ENCODE results near the gene SDCCAG8. TPM values are rescaled to one million over a fixed set of nuclear protein-coding genes. Genes with fewer than 3 reads are reported as not detected.

Gene SDCCAG8
- total RNA-seq, 4 donors from 2014 or later = 24.5 to 52.7 (median 31.7) TPM

DNA sequence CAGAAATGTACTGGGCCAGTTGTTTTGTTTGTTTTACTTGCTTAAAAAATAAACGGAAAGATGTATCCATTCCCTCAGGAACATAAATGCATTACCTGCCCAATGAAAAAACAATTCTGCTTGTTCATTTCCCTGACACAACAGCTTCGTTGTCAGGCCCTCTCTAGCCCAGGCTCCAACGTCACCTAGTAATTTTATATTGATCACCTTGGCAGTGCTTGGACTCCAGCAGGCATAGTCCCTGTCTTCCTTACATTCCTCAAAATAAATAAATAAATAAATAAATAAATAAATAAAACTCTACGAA is 2.0 kb upstream of the SDCCAG8 start:
- peak overlapping the region; percentile 79 to 99 (median 90) for H3K4me3 ChIP-seq
- WGBS = 1% methylated on average over 4 of the region's 4 CpGs
- peaks cover 27 to 61% (median 52%) of the 10 kb centered on the region in 4 donors for H3K4me1 ChIP-seq
- no peaks in the 10 kb centered on the region for H3K27me3 ChIP-seq
- peak overlapping the region; percentile 91 to 98 (median 97) for H3K27ac ChIP-seq (replicated peaks in 1 of 4)
- no peaks in the 10 kb centered on the region for H3K9me3 ChIP-seq
- H3K36me3 ChIP-seq = peaks cover 0 to 3% (median 0%) of the 10 kb centered on the region in 4 donors
- DNase-seq (ENCODE audit: extremely low spot score) = no peak
- intact Hi-C loops (cut with DNase I) = loop anchor here (10.0 kb wide), 1 partner anchor 591 kb away; no protein-coding TSS in a partner anchor
- TF ChIP-seq EP300 (IDR thresholded peaks at IDR 0.05) (no peak), POLR2AphosphoS5 (IDR thresholded peaks at IDR 0.05) (no peak), POLR2A (IDR thresholded peaks at IDR 0.05; ENCODE audit: low read depth) (no peak)
- TF ChIP-seq, protein P1, sequence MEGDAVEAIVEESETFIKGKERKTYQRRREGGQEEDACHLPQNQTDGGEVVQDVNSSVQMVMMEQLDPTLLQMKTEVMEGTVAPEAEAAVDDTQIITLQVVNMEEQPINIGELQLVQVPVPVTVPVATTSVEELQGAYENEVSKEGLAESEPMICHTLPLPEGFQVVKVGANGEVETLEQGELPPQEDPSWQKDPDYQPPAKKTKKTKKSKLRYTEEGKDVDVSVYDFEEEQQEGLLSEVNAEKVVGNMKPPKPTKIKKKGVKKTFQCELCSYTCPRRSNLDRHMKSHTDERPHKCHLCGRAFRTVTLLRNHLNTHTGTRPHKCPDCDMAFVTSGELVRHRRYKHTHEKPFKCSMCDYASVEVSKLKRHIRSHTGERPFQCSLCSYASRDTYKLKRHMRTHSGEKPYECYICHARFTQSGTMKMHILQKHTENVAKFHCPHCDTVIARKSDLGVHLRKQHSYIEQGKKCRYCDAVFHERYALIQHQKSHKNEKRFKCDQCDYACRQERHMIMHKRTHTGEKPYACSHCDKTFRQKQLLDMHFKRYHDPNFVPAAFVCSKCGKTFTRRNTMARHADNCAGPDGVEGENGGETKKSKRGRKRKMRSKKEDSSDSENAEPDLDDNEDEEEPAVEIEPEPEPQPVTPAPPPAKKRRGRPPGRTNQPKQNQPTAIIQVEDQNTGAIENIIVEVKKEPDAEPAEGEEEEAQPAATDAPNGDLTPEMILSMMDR (IDR thresholded peaks at IDR 0.05) = no peak

DNA sequence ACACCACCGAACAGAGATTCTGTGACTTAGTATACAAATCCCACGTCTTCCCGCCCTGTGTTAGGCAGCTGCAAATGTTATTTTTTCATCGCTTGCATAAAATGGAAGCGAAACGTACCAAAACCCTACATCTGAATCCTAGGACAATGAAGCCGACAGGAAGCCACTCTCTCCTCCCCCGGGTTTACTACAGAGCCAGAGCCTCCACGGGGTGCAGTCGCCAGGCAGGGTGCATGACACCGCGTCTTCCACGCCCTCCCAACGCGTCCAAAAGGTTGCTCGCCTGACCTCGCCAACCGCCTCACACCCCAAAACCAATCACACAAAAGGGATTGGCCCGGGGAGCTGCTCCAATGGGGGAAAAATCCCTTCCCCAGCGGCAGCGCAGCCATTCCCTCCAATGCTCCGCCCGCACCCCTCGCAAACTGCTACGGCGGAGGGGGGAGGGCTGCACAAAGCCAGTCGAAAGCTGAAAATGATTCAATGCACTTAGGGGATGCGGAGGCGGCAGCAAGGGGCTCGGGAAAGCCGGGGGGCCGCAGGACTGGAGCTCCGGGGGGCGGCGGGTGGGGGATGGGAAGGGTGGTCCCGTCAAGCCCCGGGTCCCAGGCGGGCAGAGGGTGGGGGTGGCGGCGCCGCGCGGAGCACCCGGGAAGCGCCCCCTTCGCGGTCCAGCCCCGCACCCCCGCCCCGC is 1.5 kb upstream of the SDCCAG8 start:
- TF ChIP-seq POLR2AphosphoS5 (IDR thresholded peaks at IDR 0.05) = peak in 1 of 2 donors; percentile 41
- no peak for TF ChIP-seq POLR2A (IDR thresholded peaks at IDR 0.05; ENCODE audit: low read depth)
- DNase-seq (ENCODE audit: extremely low spot score) = peak; percentile 92
- H3K4me1 ChIP-seq = peaks cover 25 to 61% (median 52%) of the 10 kb centered on the region in 4 donors
- H3K4me3 ChIP-seq = peak overlapping the region; percentile 79 to 99 (median 90)
- peaks cover 0 to 3% (median 0%) of the 10 kb centered on the region in 4 donors for H3K36me3 ChIP-seq
- intact Hi-C loops (cut with DNase I) = loop anchor here (10.0 kb wide), 1 partner anchor 590 kb away; no protein-coding TSS in a partner anchor
- H3K27me3 ChIP-seq = no peaks in the 10 kb centered on the region
- peak overlapping the region; percentile 91 to 98 (median 97) for H3K27ac ChIP-seq (replicated peaks in 1 of 4)
- 1% methylated on average over 31 of the region's 50 CpGs for WGBS
- H3K9me3 ChIP-seq = no peaks in the 10 kb centered on the region

DNA sequence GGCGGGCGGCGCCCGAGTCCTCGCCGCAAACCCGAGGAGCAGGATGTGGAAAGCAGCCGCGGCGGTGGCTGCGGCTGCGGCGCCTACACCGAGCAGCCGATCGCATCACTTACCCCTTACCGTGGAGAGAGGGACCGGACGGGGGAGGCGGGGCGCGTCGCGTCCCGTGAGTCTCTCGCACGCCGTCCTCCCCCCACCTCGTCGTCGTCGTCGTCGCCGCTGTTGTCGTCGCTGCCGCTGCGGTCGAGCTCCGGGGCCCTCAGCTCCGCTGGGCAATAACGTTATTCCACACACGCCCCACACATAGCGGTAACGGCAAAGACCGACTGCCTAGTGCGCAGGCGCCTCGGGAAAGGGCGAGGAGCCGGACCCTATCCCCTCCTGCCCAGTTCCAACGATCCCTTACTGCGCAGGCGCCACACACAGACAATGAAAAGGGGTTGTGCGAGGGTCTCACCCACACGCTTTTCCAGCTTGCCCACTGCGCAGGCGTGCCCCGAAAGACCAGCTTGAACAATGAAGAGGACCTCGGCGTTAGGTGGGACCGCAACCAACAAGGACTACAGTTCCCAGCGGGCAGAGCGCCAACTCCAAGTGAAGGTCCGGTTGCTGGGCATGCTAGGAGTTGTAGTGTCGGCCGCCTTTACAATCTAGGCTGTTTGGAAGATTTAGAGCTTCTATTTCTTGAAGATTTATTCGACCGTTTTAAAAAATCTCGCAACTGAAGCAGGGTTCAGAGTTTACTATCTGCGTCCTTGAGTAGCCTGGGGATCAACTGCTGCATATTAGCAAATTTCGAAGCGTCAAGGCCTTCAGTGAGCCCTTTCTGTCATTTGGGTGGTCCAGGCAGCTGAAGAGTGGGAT is 682 bp upstream of the SDCCAG8 start, which contains the start of gene CEP170:
CEP170 (minus strand) TSS at position 355 of the 864 bp plus-strand sequence. CDS start 30,001 bp downstream, outside the sequence.
- peak; percentile 97 for DNase-seq (ENCODE audit: extremely low spot score)
- peak within 1 kb of the TSS; percentile 79 to 99 (median 90) for H3K4me3 ChIP-seq
- no peaks in the 10 kb centered on the region for H3K27me3 ChIP-seq
- peaks cover 0 to 3% (median 0%) of the 10 kb centered on the region in 4 donors for H3K36me3 ChIP-seq
- intact Hi-C loops (cut with DNase I) = loop anchor here (5.0 to 10.0 kb wide), 2 partner anchors 590 to 1197 kb away; partner anchors contain the start of gene ADSS2
- TF ChIP-seq, protein P1 (IDR thresholded peaks at IDR 0.05) = no peak
- peak; percentile 71 for TF ChIP-seq POLR2A (IDR thresholded peaks at IDR 0.05; ENCODE audit: low read depth)
- TF ChIP-seq POLR2AphosphoS5 (IDR thresholded peaks at IDR 0.05) = peak; percentile 81 to 94
- no peak for TF ChIP-seq EP300 (IDR thresholded peaks at IDR 0.05)
- no peaks in the 10 kb centered on the region for H3K9me3 ChIP-seq
- WGBS = 0% methylated on average over 22 of the region's 74 CpGs
- peak within 1 kb of the TSS; percentile 91 to 98 (median 97) for H3K27ac ChIP-seq (replicated peaks in 1 of 4)
- H3K4me1 ChIP-seq = peaks cover 20 to 56% (median 48%) of the 10 kb centered on the region in 4 donors

DNA sequence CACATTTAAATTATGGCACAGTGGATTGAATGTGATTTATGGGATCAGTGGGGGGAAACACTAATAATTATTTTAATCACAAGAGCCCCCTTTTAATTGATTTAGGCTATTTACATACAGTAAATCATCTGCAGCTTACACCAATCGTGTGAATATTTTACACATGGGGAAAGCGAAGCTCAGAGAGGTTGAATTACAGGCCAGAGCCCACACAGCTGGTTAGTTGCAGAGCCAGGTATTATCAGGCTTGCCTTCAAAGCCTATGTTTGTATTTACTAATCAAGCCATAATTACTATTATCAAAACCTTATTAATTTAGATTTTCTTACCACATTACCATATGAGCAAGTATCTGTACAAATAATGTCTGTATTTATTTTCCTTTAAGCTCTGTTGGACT is 749 bp downstream of the SDCCAG8 start:
- Histone ChIP-seq H3K36me3 (peaks cover 0 to 3% (median 0%) of the 10 kb centered on the region in 4 donors), H3K9me3 (no peaks in the 10 kb centered on the region), H3K4me1 (peaks cover 13 to 44% (median 42%) of the 10 kb centered on the region in 4 donors), H3K4me3 (peak overlapping the region; percentile 79 to 99 (median 90)), H3K27me3 (no peaks in the 10 kb centered on the region), H3K27ac (replicated peaks in 1 of 4) (peak overlapping the region; percentile 91 to 98 (median 97))
- intact Hi-C loops (cut with DNase I) = loop anchor here (5.0 to 10.0 kb wide), 2 partner anchors 588 to 1196 kb away; partner anchors contain the start of gene ADSS2
- TF ChIP-seq POLR2AphosphoS5 (IDR thresholded peaks at IDR 0.05) (no peak), EP300 (IDR thresholded peaks at IDR 0.05) (no peak)
- no peak for DNase-seq (ENCODE audit: extremely low spot score)
- WGBS = 39% methylated on average over 2 of the region's 2 CpGs

DNA sequence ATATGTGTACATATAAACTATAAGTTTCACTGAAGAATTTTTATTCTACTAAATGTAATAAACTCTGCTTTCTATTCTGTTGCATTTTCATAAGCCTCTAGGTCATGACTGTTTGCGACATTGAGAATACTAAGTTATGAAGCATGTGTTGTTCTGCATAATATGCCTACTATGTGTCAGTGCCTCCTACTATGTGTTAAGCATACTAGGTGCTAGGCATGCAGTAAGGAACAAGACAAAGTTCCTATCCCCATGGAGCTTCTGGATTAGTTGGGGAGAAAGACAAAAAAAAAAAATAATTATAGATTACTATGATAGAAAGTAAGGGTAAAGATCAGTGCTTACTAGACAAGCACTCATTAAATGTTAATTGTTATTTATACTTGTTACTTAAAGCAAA is 1.3 kb downstream of the SDCCAG8 start:
- no peak for DNase-seq (ENCODE audit: extremely low spot score)
- no peaks in the 10 kb centered on the region for H3K9me3 ChIP-seq
- H3K4me1 ChIP-seq = peaks cover 13 to 38% (median 36%) of the 10 kb centered on the region in 4 donors
- intact Hi-C loops (cut with DNase I) = loop anchor here (5.0 to 10.0 kb wide), 2 partner anchors 588 to 1195 kb away; partner anchors contain the start of gene ADSS2
- H3K36me3 ChIP-seq = peaks cover 0 to 3% (median 0%) of the 10 kb centered on the region in 4 donors
- no peak overlapping the region for H3K4me3 ChIP-seq
- TF ChIP-seq POLR2A (IDR thresholded peaks at IDR 0.05; ENCODE audit: low read depth) = no peak
- TF ChIP-seq, protein P1 (IDR thresholded peaks at IDR 0.05) = no peak
- no peak for TF ChIP-seq POLR2AphosphoS5 (IDR thresholded peaks at IDR 0.05)
- TF ChIP-seq EP300 (IDR thresholded peaks at IDR 0.05) = no peak
- WGBS = 94% methylated on average over 1 of the region's 1 CpG
- no peak overlapping the region for H3K27ac ChIP-seq (replicated peaks in 1 of 4)
- no peaks in the 10 kb centered on the region for H3K27me3 ChIP-seq

All from esophagus muscularis mucosa (tissue), 4 donors.